IPS-15b (cell line): ENCODE data around the gene MRTFB.
"Not testable (repeated sequence)": the region's sequence is repeated elsewhere in the genome, so short reads cannot be mapped to it uniquely, and the experiment has no call there.

ENCODE experiments used
- H3K27me3 ChIP-seq: one replicate; pipeline ENCODE4 v1.6.1; 2013; ENCODE audit warnings: low read length; ENCODE audit not compliant: control insufficient read depth, insufficient read depth
- H3K36me3 ChIP-seq: one replicate; pipeline ENCODE4 v1.6.1; 2013; ENCODE audit warnings: low read length; ENCODE audit not compliant: control insufficient read depth, insufficient read depth
- H3K4me1 ChIP-seq: one replicate; pipeline ENCODE4 v1.6.1; 2013; ENCODE audit warnings: mild to moderate bottlenecking, low read length; ENCODE audit not compliant: control insufficient read depth, insufficient read depth
- H3K4me3 ChIP-seq: one replicate; pipeline ENCODE4 v1.5.1; 2013; ENCODE audit warnings: low read depth, low read length
- H3K9ac ChIP-seq: one replicate; pipeline ENCODE4 v1.6.1; 2013; ENCODE audit warnings: low read depth, mild to moderate bottlenecking, low read length
- H3K9me3 ChIP-seq: one replicate; pipeline ENCODE4 v1.6.1; 2013; ENCODE audit warnings: mild to moderate bottlenecking, low read length; ENCODE audit not compliant: control insufficient read depth, insufficient read depth

The MRTFB gene, protein sequence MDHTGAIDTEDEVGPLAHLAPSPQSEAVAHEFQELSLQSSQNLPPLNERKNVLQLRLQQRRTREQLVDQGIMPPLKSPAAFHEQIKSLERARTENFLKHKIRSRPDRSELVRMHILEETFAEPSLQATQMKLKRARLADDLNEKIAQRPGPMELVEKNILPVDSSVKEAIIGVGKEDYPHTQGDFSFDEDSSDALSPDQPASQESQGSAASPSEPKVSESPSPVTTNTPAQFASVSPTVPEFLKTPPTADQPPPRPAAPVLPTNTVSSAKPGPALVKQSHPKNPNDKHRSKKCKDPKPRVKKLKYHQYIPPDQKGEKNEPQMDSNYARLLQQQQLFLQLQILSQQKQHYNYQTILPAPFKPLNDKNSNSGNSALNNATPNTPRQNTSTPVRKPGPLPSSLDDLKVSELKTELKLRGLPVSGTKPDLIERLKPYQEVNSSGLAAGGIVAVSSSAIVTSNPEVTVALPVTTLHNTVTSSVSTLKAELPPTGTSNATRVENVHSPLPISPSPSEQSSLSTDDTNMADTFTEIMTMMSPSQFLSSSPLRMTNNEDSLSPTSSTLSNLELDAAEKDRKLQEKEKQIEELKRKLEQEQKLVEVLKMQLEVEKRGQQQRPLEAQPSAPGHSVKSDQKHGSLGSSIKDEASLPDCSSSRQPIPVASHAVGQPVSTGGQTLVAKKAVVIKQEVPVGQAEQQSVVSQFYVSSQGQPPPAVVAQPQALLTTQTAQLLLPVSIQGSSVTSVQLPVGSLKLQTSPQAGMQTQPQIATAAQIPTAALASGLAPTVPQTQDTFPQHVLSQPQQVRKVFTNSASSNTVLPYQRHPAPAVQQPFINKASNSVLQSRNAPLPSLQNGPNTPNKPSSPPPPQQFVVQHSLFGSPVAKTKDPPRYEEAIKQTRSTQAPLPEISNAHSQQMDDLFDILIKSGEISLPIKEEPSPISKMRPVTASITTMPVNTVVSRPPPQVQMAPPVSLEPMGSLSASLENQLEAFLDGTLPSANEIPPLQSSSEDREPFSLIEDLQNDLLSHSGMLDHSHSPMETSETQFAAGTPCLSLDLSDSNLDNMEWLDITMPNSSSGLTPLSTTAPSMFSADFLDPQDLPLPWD

DNA sequence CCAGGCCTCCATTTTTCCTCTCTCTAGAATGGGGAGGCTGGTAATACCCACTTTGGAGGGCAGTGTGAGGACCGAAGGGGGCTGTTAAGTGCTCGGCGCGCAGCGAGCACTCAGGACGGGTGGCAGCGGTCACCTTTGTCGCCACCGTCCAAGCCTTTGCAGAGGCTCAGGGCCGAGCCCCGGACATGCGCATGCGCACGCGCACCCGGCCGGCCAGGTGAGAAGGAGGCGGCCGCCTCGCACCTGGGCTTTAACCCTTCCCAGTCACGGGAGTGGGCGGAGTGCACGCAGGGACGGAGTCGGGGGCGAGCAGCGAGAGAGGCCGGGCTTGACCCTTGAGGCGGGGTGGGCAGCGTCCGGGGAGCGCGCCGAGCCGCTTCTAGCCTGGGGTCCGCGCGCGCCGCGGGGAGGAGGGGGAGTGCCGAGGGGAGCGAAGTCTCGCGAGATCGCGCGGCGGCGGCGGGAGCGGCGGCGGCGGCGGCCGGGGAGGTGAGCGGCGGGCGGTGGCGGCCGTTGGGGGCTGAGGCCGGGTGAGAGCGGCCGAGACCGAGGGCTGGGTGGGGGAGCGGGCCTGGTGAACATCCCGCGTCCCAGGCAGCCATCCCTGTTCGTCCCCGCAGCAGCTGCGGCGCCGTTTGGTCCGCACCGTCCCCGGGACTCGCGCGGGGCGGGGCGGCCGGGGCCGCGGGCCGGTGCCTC is at the start of gene MRTFB:
Gene MRTFB, plus strand, starts transcription at position 443 of the 699 bp plus-strand sequence. CDS start 69,288 bp downstream, outside the sequence.
- H3K27me3 ChIP-seq = no peaks in the 10 kb centered on the region

DNA sequence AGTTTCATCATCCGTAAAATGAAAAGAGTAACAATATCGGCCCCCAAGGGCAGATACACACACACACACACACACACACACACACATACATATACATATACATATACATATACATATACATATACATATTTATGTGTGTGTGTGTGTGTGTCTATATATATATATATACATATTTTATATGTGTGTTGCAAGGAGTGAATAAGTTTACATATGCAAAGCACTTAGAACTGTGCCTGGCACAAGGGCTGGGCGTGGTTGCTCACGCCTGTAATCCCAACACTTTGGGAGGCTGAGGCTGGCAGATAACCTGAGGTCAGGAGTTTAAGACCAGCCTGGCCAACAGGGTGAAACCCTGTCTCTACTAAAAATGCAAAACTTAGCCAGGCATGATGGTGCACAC is 47.6 kb upstream of the MRTFB start:
- not testable (repeated sequence) for H3K4me3 ChIP-seq

More for the DNA sequence above, at the start of gene MRTFB:
- Histone ChIP-seq H3K36me3 (no peaks in the 10 kb centered on the region), H3K4me3 (peak within 1 kb of the TSS; percentile 90), H3K9me3 (no peaks in the 10 kb centered on the region), H3K4me1 (no peaks in the 10 kb centered on the region), H3K9ac (peak within 1 kb of the TSS; percentile 97)

DNA sequence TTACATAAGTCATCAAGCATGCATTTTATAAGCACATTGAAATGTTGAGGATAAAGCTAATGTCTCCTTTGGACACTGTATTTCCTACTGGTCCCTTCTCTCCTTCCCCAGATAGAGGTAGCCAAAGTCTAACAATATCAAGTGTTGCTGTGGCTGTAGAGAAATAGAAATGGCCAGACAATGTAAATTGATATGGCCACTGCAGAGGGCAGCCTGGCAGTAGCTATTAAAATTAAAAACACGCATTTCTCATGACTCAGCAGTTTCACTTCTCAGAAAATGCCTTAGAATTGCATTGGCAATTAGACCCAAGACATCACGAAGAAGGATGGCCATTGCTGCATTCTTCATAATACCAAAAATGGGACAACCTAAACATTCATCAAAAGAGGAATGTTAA is 46.8 kb upstream of the MRTFB start:
- Histone ChIP-seq H3K4me3 (no peak overlapping the region), H3K9ac (no peak overlapping the region), H3K27me3 (no peaks in the 10 kb centered on the region), H3K9me3 (no peaks in the 10 kb centered on the region), H3K36me3 (no peaks in the 10 kb centered on the region), H3K4me1 (peaks cover 4% of the 10 kb centered on the region)

More for the DNA sequence above, 47.6 kb upstream of the MRTFB start:
- H3K9ac ChIP-seq, H3K4me1 ChIP-seq, H3K9me3 ChIP-seq, H3K36me3 ChIP-seq, H3K27me3 ChIP-seq: not testable (repeated sequence)

DNA sequence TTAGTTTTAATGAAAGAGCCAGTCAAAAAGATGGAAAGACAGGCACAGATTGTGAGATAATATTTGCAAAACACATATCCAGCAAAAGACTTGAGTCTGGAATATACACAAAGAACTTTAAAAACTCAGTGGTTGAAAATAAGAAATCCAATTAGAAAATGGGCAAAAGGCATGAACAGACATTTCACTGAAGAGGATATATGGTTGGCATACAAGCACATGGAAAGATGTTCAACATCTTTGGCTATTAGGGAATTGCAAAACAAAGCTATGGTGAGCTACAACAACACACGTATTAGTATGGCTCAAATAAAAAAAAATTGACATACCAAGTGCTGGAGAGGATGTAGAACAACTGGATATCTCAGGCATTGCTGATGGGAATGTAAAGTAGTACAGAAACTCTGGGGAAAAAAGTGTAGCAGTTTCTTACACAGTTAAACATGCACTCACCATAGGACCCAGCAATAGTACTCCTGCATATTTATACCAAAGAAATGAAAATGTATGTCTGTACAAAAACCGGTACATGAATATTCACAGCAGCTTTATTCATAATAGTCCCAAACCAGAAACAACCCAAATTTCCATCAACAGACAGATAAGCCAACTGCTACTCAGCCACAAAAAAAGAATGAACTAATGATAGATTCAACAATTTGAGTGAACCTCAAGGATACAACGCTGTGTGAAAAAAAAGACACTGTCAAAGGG is 44.4 kb upstream of the MRTFB start:
- Histone ChIP-seq H3K4me3 (no peak overlapping the region), H3K36me3 (no peaks in the 10 kb centered on the region), H3K9ac (no peak overlapping the region), H3K9me3 (no peaks in the 10 kb centered on the region), H3K27me3 (no peaks in the 10 kb centered on the region), H3K4me1 (peaks cover 4% of the 10 kb centered on the region)

DNA sequence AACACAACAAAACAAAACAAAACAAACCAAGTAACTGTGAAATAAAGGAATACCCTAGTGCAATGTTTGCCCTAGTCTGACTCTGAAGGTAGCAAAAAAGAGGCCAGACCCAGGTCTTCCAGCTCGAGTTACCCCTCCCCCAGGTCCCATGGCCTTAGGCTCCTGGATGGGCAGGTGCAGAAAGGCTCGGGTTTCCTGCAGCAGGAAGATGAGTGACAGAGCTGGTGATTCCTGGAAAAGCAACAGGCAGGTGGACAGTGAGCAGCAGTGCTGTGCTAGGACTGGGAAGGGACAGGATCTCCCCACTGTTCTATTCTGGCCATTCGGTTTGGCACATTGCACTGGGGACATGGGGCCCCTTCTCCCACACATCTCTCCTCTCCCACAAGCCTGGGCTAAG is 42.9 kb upstream of the MRTFB start:
- H3K27me3 ChIP-seq = no peaks in the 10 kb centered on the region
- no peak overlapping the region for H3K9ac ChIP-seq
- no peaks in the 10 kb centered on the region for H3K36me3 ChIP-seq
- H3K9me3 ChIP-seq = no peaks in the 10 kb centered on the region
- H3K4me3 ChIP-seq = no peak overlapping the region
- H3K4me1 ChIP-seq = peaks cover 4% of the 10 kb centered on the region

DNA sequence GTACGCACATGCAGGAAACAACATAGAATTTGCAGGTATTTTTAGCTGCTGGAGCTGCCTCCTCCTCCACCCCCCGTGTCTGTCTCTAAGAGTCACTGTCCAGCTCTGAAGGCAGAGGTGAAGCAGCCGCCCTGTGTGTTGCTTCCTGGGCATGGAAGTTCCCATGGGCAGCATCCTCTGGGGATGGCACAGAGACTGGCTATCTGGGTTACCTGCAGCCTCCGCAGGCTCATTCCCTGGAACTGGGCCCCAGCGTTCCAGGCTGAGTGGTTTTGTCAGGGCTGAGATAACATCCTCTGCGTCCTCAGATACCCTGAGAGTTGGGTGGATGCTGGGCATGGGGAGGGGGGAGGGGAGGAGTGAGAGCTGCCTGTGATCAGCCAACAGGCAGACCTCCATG is 41.5 kb upstream of the MRTFB start:
- H3K4me3 ChIP-seq = no peak overlapping the region
- no peak overlapping the region for H3K9ac ChIP-seq
- H3K36me3 ChIP-seq = no peaks in the 10 kb centered on the region
- H3K4me1 ChIP-seq = peaks cover 4% of the 10 kb centered on the region
- no peaks in the 10 kb centered on the region for H3K9me3 ChIP-seq
- no peaks in the 10 kb centered on the region for H3K27me3 ChIP-seq

DNA sequence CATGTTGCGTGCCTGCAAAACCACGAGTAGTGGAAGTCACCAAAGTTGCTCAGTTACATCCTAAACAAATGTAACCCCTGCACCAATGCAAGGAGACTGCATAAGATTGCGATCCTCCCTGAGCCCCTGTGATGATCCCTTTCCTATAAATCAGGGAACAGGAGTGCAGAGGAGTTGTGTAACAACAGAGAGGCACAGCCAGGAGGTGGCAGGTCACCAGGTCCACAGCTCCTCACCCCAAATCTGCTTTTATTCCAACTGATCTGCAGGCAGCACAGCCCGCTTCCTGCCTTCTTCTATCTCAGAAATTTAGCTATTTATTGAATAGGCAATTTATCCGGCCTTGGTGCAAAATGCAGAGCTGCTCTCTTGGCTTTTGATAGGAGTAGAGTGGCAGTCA is 36.0 kb upstream of the MRTFB start:
- Histone ChIP-seq H3K36me3 (no peaks in the 10 kb centered on the region), H3K4me3 (no peak overlapping the region), H3K9me3 (no peaks in the 10 kb centered on the region), H3K9ac (no peak overlapping the region), H3K27me3 (no peaks in the 10 kb centered on the region), H3K4me1 (no peaks in the 10 kb centered on the region)

DNA sequence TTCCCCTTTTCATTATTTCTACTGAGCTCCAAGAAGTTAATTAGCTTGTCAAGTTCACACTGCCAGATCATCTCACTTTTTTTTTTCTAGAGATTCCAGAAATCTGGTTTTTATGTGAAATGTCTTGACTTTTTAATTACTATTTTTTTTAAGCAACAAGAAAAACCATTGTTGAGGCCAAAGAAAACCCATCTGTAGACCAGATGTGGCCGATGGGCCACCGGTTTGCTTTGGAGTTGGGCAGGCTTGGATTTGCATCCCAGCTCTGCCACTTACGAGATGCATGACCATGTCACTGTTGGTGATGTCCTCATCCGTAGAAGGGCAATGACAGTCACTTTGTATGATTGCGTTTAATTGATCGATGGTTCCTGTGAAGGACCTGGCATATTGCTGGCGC is 34.2 kb upstream of the MRTFB start:
- H3K9me3 ChIP-seq = no peaks in the 10 kb centered on the region
- no peak overlapping the region for H3K9ac ChIP-seq
- no peaks in the 10 kb centered on the region for H3K27me3 ChIP-seq
- no peaks in the 10 kb centered on the region for H3K36me3 ChIP-seq
- no peak overlapping the region for H3K4me3 ChIP-seq
- H3K4me1 ChIP-seq = no peaks in the 10 kb centered on the region

DNA sequence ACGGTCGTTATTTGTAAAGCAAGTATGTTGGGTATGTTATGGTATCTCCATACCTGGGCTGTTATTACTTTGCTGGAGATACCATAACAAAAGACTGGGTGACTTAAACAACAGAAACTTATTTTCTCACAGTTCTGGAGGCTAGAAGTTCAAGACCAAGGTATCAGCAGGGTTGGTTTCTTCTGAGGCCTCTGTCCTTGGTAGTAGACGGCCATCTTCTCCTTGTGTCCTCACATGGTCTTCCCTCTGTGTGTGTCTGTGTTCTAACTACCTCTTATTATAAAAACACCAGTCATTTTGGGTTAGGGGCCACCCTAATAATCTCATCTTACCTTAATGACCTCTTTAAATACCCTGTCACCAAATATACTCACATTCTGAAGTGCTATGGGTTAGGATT is 33.2 kb upstream of the MRTFB start:
- no peaks in the 10 kb centered on the region for H3K9me3 ChIP-seq
- no peak overlapping the region for H3K9ac ChIP-seq
- H3K27me3 ChIP-seq = no peaks in the 10 kb centered on the region
- H3K4me1 ChIP-seq = no peaks in the 10 kb centered on the region
- H3K4me3 ChIP-seq = no peak overlapping the region
- no peaks in the 10 kb centered on the region for H3K36me3 ChIP-seq

DNA sequence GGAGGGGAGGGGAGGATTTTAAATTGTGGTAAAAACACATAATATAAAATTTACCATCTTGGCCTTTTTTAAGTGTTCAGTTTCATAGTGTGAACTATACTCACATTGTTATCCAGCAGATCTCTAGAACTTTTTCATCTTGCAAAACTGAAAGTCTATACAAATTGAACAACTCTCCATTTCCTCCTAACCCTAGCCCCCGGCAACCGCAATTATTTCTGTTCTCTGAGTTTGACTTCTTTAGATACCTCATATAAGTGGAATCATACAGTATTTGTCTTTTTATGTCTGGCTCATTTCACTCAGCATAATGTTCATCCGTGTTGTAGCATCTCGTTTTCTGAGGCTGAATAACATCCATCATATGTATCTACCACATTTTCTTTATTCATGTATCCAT is 30.0 kb upstream of the MRTFB start:
- no peak overlapping the region for H3K4me3 ChIP-seq
- H3K36me3 ChIP-seq = no peaks in the 10 kb centered on the region
- H3K27me3 ChIP-seq = no peaks in the 10 kb centered on the region
- no peak overlapping the region for H3K9ac ChIP-seq
- H3K4me1 ChIP-seq = no peaks in the 10 kb centered on the region
- no peaks in the 10 kb centered on the region for H3K9me3 ChIP-seq

DNA sequence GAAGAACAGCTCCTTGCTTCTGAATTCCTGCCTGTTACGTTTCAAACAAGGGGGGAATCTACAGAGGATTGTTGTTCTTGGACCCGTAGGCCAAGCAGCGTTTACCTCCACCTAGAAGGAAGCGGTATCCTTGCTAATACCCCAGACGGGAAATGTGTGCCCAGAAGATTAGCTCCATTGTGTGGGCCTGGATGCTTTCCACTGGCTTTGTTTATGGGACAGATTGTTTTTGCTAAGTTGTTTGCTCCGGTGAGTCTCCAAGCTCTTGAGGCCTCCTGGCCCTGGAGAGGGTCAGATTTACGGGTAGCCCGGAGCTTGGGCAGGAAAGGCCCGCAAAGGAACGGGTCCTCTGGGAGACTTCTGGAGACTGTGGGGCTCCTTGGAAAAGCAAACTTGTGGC is 28.4 kb upstream of the MRTFB start:
- H3K9me3 ChIP-seq = no peaks in the 10 kb centered on the region
- H3K27me3 ChIP-seq = no peaks in the 10 kb centered on the region
- no peaks in the 10 kb centered on the region for H3K36me3 ChIP-seq
- no peak overlapping the region for H3K9ac ChIP-seq
- no peaks in the 10 kb centered on the region for H3K4me1 ChIP-seq
- no peak overlapping the region for H3K4me3 ChIP-seq
